Neural crest cell (in vitro differentiated cells): Measurements from ENCODE around the gene ITGB8. TPM values are rescaled to one million over a fixed set of nuclear protein-coding genes. Genes with fewer than 3 reads are reported as not detected.

ENCODE experiments used
- DNase-seq: peaks from one replicate; pipeline ENCODE4 v3.0.0; 2021; ENCODE audit warnings: low read depth, mixed read lengths, low spot score
- H3K27ac Mint-ChIP-seq: one replicate; pipeline ENCODE4 v1.8.0; 2021; ENCODE audit warnings: mild to moderate bottlenecking, mixed read lengths; ENCODE audit not compliant: unreplicated experiment
- H3K27me3 Mint-ChIP-seq: 2 replicates; pipeline ENCODE4 v1.8.0; 2021; ENCODE audit warnings: low read depth, mild to moderate bottlenecking, mixed read lengths
- H3K36me3 Mint-ChIP-seq: 2 replicates; pipeline ENCODE4 v1.8.0; 2021; ENCODE audit warnings: low read depth, mild to moderate bottlenecking, mixed read lengths
- H3K4me1 Mint-ChIP-seq: 2 replicates; pipeline ENCODE4 v1.8.0; 2021; ENCODE audit warnings: mixed read lengths
- H3K4me3 Mint-ChIP-seq: one replicate; pipeline ENCODE4 v1.8.0; 2021; ENCODE audit warnings: mild to moderate bottlenecking, mixed read lengths
- H3K9me3 Mint-ChIP-seq: 2 replicates; pipeline ENCODE4 v1.8.0; 2021; ENCODE audit warnings: mixed read lengths
- CTCF ChIP-seq: fragments of 200-600 bp; sonication (generic); conservative IDR thresholded peaks from 2 replicates; pipeline ENCODE4 v1.5.0; 2021; ENCODE audit warnings: antibody characterized with exemption, mild to moderate bottlenecking
- total RNA-seq: library from RNA; stranded (reverse); gene quantifications from 2 replicates; pipeline ENCODE4 v1.2.1, GENCODE V29; 2021

ITGB8 gene
- total RNA-seq, 1 donor from 2014 or later: 19.9 TPM

DNA sequence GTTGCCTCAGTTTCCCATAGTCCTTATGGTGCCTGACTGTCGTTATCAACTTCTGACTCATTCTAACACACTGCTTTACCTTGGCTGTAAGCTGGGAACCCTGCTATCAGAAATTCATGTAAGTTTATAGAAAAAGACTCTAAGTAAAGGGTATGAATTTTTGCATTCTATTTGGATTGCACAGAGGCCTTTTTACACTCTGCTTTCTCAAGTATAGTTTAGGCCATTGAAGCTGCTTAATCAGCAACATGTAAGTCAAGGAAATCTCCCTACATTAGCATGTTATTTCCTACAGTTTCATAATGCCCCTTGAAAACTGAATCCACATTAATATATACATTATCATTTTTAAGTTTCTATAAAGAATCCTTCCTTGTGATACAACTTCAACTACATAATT is 17.1 kb upstream of the ITGB8 start:
- Mint-ChIP-seq H3K36me3 (no peaks in the 10 kb centered on the region), H3K4me1 (peaks cover 15% of the 10 kb centered on the region), H3K9me3 (no peaks in the 10 kb centered on the region), H3K27me3 (no peaks in the 10 kb centered on the region), H3K4me3 (no peak overlapping the region), H3K27ac (no peak overlapping the region)
- DNase-seq: no peak
- no peak for TF ChIP-seq CTCF

- no peaks in the 10 kb centered on the region for H3K9me3 Mint-ChIP-seq
- no peak for TF ChIP-seq CTCF
- H3K4me3 Mint-ChIP-seq: no peak overlapping the region
- no peak overlapping the region for H3K27ac Mint-ChIP-seq
- DNase-seq: no peak
- no peaks in the 10 kb centered on the region for H3K27me3 Mint-ChIP-seq
- no peaks in the 10 kb centered on the region for H3K36me3 Mint-ChIP-seq
- H3K4me1 Mint-ChIP-seq: peaks cover 12% of the 10 kb centered on the region
Observed at GRCh38 chr7:20314198-20314597, 16.5 kb upstream of the ITGB8 start.

GRCh38 chr7:20316706-20317105 is 14.0 kb upstream of the ITGB8 start:
- no peaks in the 10 kb centered on the region for H3K27me3 Mint-ChIP-seq
- no peak for TF ChIP-seq CTCF
- no peaks in the 10 kb centered on the region for H3K36me3 Mint-ChIP-seq
- no peak overlapping the region for H3K4me3 Mint-ChIP-seq
- no peaks in the 10 kb centered on the region for H3K4me1 Mint-ChIP-seq
- no peak for DNase-seq
- no peaks in the 10 kb centered on the region for H3K9me3 Mint-ChIP-seq
- no peak overlapping the region for H3K27ac Mint-ChIP-seq

GRCh38 chr7:20317413-20317812 is 13.3 kb upstream of the ITGB8 start:
- no peaks in the 10 kb centered on the region for H3K9me3 Mint-ChIP-seq
- no peak for DNase-seq
- H3K4me3 Mint-ChIP-seq: no peak overlapping the region
- H3K27me3 Mint-ChIP-seq: no peaks in the 10 kb centered on the region
- no peak for TF ChIP-seq CTCF
- H3K27ac Mint-ChIP-seq: no peak overlapping the region
- H3K4me1 Mint-ChIP-seq: no peaks in the 10 kb centered on the region
- H3K36me3 Mint-ChIP-seq: no peaks in the 10 kb centered on the region

GRCh38 chr7:20318933-20319332 is 11.8 kb upstream of the ITGB8 start:
- Mint-ChIP-seq H3K4me1 (peaks cover 6% of the 10 kb centered on the region), H3K27ac (peak overlapping the region; percentile 81), H3K27me3 (no peaks in the 10 kb centered on the region), H3K4me3 (no peak overlapping the region), H3K9me3 (no peaks in the 10 kb centered on the region), H3K36me3 (no peaks in the 10 kb centered on the region)
- TF ChIP-seq CTCF: no peak
- DNase-seq: no peak

GRCh38 chr7:20320322-20320721 is 10.4 kb upstream of the ITGB8 start:
- no peak overlapping the region for H3K4me3 Mint-ChIP-seq
- TF ChIP-seq CTCF: no peak
- H3K27ac Mint-ChIP-seq: no peak overlapping the region
- no peaks in the 10 kb centered on the region for H3K27me3 Mint-ChIP-seq
- H3K4me1 Mint-ChIP-seq: peaks cover 13% of the 10 kb centered on the region
- DNase-seq: no peak
- no peaks in the 10 kb centered on the region for H3K9me3 Mint-ChIP-seq
- no peaks in the 10 kb centered on the region for H3K36me3 Mint-ChIP-seq
